Skin epidermis (tissue), 12 donors: ENCODE measurements around the gene ACTL9.

ENCODE experiments used
- H3K27ac ChIP-seq, 21 experiments: fragments of 200-600 bp; sonication (generic) in 11 of 21; one replicate each; pipeline ENCODE4 v1.5.0; 2020; ENCODE audit warnings: mild to moderate bottlenecking in 3 of 21, inconsistent platforms in 2 of 21, moderate library complexity in 2 of 21
- H3K4me3 ChIP-seq, 7 experiments: fragments of 200-600 bp; sonication (generic) in 2 of 7; one replicate each; pipeline ENCODE4 v1.5.0; 2020; ENCODE audit warnings: inconsistent platforms in 2 of 7, mild to moderate bottlenecking in 2 of 7, moderate library complexity in 1 of 7

ACTL9 gene

DNA sequence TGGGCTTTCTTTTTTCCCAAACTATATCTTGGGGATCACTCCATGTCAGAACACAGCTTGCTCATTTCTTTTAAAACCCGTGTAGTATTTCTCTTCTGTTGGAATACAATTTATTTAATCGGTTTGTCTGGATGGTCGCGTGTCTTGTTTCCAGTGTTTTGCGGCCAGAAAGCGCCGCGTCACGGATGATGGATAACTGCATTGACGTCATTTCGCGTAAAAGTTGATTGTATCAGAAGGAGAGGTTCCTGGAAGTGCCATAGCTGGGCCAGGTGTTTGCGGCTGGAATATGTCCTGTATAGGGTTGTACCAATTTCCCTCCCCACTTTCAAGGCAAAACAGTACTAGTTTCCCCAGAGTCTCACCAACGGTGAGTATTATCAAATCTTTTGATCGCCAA, 9.7 kb downstream of the ACTL9 start:
- no peak overlapping the region for H3K27ac ChIP-seq
- no peak overlapping the region for H3K4me3 ChIP-seq

- Histone ChIP-seq H3K27ac (no peak overlapping the region), H3K4me3 (no peak overlapping the region)
Measured at GRCh38 chr19:8686549-8686948, 12.0 kb downstream of the ACTL9 start.

DNA sequence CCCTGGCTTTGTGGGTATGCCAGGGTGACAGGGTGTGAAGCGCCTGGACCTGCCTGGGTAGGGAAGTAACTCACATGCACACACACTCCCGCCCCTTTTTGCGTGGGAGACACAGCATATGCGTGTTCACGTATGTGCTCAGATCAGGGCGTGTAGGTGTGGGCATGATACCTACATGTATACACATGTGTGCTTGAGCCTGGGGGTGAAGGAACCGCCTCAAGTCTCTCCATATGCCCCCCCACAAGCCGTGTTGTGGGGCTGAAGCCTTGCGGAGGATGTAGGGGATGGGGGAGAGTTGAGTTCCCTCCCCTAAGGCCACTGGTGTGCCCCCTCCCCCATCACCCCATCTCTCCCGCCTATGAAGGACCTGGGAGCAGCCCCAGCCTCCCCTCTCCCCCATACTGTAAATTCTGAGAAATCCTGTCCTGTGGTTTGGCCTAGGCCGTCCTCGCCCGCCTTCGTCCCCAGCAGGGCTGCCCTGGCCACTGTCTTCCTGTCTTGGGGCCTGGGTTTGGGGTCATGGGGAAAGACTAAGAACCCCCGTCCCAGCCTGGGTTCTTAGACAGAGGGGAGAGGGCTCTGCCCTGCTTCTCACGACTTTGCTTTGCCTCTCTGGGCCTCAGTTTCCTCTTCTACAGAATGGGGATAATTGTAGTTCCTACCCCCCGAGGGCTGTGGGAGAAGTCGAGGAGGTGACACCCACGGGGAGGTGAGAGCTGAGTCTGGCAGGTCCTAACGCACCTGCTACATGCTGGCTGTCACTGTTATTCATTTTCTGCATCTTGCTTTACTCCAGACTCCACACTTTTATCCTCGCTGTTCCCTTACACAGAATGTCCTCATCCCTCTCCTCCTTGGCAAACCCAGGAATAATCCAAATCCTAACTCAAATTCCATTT, 14.3 kb downstream of the ACTL9 start:
- Histone ChIP-seq H3K4me3 (no peak overlapping the region), H3K27ac (no peak overlapping the region)

- Histone ChIP-seq H3K27ac (no peak overlapping the region), H3K4me3 (no peak overlapping the region)
Measured at GRCh38 chr19:8682931-8683330, 15.7 kb downstream of the ACTL9 start.

DNA sequence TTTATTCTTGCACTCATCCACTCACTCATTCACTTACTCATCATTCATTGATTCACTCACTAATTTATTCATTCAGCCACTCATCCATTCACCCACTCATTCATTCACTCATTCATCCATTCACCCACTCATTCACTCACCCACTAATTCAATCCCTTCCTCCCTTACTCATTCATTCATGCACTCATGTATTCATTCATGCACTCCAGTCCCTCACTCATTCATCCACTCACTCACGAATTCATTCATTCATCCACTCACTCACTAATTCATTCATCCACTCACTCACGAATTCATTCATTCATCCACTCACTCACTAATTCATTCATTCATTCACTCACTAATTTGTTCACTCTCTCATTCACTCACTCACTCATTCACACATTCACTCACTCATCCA, 16.1 kb downstream of the ACTL9 start:
- Histone ChIP-seq H3K27ac (no peak overlapping the region), H3K4me3 (no peak overlapping the region)

DNA sequence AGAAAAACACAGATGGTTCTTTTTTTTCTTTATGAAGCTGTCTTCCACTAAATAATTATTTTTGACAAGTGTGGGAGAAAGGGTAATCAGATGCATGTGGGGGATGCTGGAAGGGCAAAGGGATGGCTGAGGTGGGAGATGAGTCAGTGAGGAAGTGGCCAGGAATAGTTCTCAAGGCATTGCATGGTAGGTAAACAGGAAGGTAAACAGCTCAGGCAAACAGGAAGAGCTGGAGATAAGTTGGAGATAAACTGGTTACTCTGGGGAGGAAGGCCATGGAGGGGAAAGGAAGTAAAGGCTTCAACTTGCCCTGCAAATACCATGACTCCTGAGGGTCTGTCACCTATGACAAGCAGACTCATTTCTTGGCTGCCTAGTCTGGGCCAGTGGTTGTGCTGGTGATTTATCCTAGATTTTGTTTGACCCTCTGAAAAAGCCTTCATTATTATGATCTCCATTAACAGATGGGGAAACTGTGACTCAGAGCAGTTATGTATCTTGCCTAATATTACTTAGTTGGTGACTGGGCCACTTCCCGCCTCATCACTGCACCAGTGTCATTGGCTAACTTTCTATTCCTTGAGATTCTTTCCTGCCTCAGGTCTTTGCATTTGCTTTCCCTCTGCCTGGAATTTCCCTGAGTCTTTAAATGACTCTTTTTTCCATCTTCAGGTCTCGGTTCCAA, 17.1 kb downstream of the ACTL9 start:
- Histone ChIP-seq H3K4me3 (no peak overlapping the region), H3K27ac (no peak overlapping the region)

- H3K27ac ChIP-seq: no peak overlapping the region
- H3K4me3 ChIP-seq: no peak overlapping the region
Measured at GRCh38 chr19:8680676-8681344, 17.8 kb downstream of the ACTL9 start.

- H3K4me3 ChIP-seq: no peak overlapping the region
- no peak overlapping the region for H3K27ac ChIP-seq
Measured at GRCh38 chr19:8678244-8678807, 20.3 kb downstream of the ACTL9 start.

DNA sequence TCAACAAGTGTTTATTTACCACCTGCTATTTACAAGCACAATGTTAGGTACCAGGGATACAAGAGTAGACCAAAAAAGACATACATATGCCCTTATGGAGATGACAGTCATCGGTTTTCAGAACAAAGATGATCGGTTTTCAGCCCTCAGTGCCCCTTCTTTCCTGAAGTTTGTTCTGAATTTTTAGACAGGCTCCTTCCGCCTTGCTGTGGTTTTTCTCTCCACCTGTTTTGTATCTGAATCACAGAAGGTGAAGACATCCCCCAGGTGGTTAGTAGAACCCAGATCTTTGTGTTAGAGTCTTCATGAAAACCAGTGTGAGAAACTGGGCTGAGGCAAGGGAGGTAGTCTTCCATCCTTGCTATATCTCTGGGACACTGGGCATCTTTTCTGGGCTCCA, 23.5 kb downstream of the ACTL9 start:
- H3K4me3 ChIP-seq: no peak overlapping the region
- H3K27ac ChIP-seq: no peak overlapping the region

DNA sequence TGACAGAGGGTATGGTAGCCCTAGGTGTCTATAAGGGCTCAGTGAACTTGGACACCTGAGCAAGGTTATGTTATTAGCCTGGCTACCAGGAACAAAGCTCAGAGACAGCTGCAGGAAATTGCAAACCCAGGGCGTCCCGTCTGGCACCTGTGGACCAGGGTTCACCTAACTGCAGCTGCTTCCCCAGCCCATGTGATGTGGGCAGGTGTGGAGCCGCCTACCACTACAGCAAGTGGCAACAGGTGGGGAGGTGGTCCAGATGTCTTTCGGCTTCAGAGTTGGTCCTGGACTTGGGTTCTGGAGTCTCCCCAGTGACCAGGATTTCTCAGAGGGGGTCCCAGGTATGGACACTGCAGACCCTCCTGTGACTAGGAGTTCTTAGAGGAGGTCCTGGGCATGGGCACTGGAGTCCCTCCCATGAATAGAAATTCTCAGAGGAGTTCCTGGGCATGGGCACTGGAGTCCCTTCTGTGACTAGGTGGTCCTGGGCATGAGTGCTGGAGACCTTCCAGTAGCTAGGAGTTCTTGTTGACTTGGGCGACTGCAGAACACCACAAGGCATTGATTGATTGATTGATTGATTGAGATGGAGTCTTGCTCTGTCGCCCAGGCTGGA, 25.2 kb downstream of the ACTL9 start:
- no peak overlapping the region for H3K27ac ChIP-seq
- no peak overlapping the region for H3K4me3 ChIP-seq

DNA sequence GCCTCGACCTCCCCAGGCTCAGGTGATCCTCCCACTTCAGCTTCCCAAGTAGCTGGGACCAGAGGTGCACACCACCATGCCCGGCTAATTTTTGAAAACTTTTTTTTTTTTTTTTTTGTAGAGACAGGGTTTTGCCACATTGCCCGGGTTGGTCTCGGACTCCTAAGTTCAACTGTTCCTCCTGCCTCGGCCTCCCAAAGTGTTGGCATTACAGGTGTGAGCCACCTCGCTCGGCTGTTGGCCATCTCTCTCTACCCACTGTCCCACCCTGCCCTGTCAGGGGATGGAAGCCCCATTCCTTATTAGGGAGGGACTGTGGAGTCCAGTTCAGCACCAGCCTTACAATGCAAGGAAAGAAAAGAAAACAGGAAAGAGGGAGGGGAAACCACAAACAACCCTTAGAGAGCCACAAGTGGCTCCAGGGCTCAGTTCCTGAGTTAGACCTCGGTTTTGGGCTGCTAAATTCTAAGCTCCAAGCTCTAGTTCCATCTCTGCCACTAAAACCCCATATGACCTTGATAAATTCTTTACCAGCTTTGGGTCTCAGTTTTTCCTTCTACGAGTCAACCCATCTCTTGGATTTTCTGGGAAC, 31.7 kb downstream of the ACTL9 start:
- Histone ChIP-seq H3K4me3 (no peak overlapping the region), H3K27ac (no peak overlapping the region)

- H3K4me3 ChIP-seq: no peak overlapping the region
- H3K27ac ChIP-seq: no peak overlapping the region
Measured at GRCh38 chr19:8665468-8666213, 33.0 kb downstream of the ACTL9 start.

- Histone ChIP-seq H3K4me3 (no peak overlapping the region), H3K27ac (peak overlapping the region in 1 of 21 experiments; percentile 33)
Measured at GRCh38 chr19:8664671-8665057, 33.9 kb downstream of the ACTL9 start.

DNA sequence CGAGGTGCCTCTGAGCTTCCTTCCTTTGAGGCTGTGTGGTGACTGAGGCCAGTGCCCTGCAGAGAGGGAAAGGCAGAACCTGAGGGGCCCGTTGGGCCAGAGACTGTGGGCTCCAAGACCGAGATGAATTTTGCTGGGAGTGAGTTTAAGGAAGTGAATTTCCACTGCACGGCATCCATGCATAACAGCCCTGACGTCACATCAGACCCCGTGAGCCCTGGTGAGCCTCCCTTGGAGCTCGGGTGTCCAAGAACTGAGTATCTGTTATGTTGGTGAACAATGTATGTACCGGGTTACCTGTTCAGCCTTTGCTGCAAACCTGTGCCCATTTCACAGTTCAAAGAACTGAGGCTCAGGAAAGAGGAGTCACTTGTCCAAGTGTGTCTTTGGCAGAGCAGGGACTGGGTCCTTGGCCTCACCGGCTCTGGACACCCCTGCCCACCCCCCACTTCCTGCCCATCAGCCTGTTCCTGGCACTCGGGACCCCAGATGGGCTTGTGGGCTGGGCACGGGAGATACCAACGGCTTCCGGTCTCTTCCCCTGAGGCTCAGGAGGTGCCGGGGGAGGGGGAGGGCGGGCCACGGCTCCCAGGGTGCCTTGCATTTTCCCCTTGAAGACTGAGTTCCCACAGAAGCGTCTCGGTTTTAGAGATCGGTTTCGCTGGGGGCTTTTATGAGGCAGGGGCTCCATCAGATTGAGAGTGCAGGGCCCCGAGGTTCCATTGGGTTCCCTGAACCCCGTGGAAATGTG, 34.5 kb downstream of the ACTL9 start:
- no peak overlapping the region for H3K4me3 ChIP-seq

DNA sequence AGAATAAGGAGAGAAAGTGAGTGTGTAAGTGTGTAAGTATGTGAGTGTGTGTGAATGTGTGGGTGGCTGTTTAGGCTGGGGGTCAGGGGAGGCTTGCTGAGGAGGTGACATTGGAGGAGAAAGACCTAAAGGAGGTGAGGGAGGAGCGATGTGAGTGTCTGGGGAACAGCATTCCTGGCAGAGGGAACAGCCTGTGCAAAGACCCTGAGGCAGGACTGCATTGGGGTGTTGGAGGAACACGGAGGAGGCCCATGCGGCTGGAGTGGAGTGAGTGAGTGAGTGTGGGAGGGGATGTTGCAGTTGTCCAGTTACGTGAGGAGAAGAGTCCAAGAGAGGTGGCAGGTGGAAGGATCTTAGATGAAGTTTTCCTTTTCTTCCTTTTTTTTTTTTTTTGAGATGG, 36.3 kb downstream of the ACTL9 start:
- H3K27ac ChIP-seq: no peak overlapping the region
- H3K4me3 ChIP-seq: no peak overlapping the region

More for the DNA sequence above, 34.5 kb downstream of the ACTL9 start:
- H3K27ac ChIP-seq: peak overlapping the region in 1 of 21 experiments; percentile 29

- no peak overlapping the region for H3K27ac ChIP-seq
- H3K4me3 ChIP-seq: no peak overlapping the region
Measured at GRCh38 chr19:8659905-8660304, 38.7 kb downstream of the ACTL9 start.

GRCh38 chr19:8657869-8658268, 40.7 kb downstream of the ACTL9 start:
- H3K27ac ChIP-seq: no peak overlapping the region
- no peak overlapping the region for H3K4me3 ChIP-seq

DNA sequence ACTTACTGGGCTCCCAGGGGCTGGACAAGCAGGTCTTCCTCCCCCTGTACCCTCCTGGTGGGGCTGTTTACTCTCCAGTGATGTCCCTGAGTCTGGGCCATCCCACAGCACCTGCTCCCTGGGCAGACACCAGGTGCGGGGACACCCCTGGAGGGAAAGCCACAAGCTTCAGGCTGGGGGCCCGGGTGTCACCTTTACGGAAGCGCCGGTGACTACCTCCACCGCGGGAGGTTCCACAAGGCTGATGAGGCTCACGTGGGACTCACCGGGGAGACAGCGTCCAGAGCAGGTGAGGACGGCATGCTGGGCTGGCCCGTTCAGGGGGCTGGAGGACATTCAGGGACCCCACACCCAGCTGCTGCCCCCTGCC, 43.3 kb downstream of the ACTL9 start:
- Histone ChIP-seq H3K4me3 (no peak overlapping the region), H3K27ac (no peak overlapping the region)
